Sigmoid colon (tissue), 4 donors: ENCODE data around the gene MPPED1.

Source experiments
- EP300 ChIP-seq, 4 donors: sonication (generic); formaldehyde crosslinking; IDR thresholded peaks; one replicate each; pipeline ENCODE4 v1.6.1; 2017; ENCODE audit warnings: antibody characterized with exemption in 4 of 4
- POLR2AphosphoS5 ChIP-seq, 4 donors: sonication (generic); formaldehyde crosslinking; IDR thresholded peaks; one replicate each; pipeline ENCODE4 v1.6.1; 2017; ENCODE audit warnings: antibody characterized with exemption in 4 of 4
- TF ChIP-seq, protein P1 (sequence below), 4 experiments: fragments of 450-650 bp in 3 of 4; fragments of 200-600 bp in 1 of 4; IDR thresholded peaks; one replicate each; pipeline ENCODE4 v1.5.1; 2016 to 2019; ENCODE audit warnings: antibody characterized with exemption in 4 of 4, mild to moderate bottlenecking in 3 of 4, moderate library complexity in 2 of 4

DNA sequence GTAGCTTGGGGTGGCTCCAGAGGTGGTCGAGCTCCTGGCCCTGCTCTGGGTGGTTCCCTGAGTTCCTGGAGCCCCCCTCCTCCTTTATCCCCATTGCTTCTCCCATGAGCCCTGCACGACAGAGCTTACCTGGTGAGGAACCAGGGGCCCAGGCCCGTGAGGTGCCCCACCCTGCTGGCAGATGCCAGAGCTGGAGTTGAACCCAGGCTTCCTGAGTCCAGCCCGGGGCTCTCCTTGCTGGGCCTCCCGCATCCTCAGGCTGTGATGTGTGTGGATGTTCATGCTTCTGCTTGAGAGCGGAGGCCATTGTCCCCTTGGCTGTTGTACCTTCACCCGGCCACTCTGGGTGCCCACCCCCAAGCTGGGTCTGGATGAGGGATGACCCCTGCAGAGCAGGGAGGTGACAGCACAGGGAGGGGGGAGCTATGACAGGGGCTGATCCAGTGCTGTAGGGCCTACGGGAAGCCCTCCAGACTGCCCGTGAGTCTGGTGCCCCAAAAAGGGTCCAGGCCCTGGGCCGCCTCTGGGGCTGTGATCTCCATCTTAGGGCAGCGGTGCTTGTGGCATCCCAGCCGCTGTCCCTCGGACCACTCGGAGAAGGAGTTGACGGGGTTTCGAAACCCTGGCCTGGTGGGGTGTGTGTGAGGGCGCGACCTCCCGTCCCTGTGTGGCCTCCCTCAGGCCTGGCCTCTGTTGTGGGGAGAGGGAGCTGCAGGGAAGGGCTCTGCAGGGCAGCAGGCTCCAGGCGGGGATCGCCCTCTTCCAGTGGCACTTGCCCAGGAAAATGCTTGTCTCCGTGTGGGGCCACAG is 14.4 kb downstream of the MPPED1 start:
- TF ChIP-seq, protein P1, sequence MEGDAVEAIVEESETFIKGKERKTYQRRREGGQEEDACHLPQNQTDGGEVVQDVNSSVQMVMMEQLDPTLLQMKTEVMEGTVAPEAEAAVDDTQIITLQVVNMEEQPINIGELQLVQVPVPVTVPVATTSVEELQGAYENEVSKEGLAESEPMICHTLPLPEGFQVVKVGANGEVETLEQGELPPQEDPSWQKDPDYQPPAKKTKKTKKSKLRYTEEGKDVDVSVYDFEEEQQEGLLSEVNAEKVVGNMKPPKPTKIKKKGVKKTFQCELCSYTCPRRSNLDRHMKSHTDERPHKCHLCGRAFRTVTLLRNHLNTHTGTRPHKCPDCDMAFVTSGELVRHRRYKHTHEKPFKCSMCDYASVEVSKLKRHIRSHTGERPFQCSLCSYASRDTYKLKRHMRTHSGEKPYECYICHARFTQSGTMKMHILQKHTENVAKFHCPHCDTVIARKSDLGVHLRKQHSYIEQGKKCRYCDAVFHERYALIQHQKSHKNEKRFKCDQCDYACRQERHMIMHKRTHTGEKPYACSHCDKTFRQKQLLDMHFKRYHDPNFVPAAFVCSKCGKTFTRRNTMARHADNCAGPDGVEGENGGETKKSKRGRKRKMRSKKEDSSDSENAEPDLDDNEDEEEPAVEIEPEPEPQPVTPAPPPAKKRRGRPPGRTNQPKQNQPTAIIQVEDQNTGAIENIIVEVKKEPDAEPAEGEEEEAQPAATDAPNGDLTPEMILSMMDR (IDR thresholded peaks at IDR 0.05): no peak
- TF ChIP-seq POLR2AphosphoS5 (IDR thresholded peaks at IDR 0.05): no peak
- no peak for TF ChIP-seq EP300 (IDR thresholded peaks at IDR 0.05)
